Smooth muscle cell (in vitro differentiated cells): ENCODE measurements around the gene G6PC3. TPM values are rescaled to one million over a fixed set of nuclear protein-coding genes. Genes with fewer than 3 reads are reported as not detected.

ENCODE experiments used
- DNase-seq: peaks from one replicate; lab custom pipeline; 2025; ENCODE audit not compliant: unreplicated experiment; lab: John Stamatoyannopoulos, UW
- H2AFZ ChIP-seq: fragments of 200-600 bp; sonication (generic); 2 replicates; pipeline ENCODE4 v1.6.0; 2016; ENCODE audit warnings: antibody characterized with exemption, low read depth, mild to moderate bottlenecking
- H3F3A ChIP-seq: fragments of 200-600 bp; sonication (generic); 2 replicates; pipeline ENCODE4 v1.6.0; 2017; ENCODE audit warnings: antibody characterized with exemption, low read depth
- H3K27ac ChIP-seq: fragments of 200-600 bp; sonication (generic); 2 replicates; pipeline ENCODE4 v1.5.1; 2016; ENCODE audit warnings: low read depth, mild to moderate bottlenecking
- H3K27me3 ChIP-seq: fragments of 200-600 bp; sonication (generic); 2 replicates; pipeline ENCODE4 v1.6.1; 2016; ENCODE audit warnings: low read depth, mild to moderate bottlenecking
- H3K36me3 ChIP-seq: fragments of 200-600 bp; sonication (generic); 2 replicates; pipeline ENCODE4 v1.5.1; 2016; ENCODE audit warnings: low read depth
- H3K4me1 ChIP-seq: fragments of 200-600 bp; sonication (generic); 2 replicates; pipeline ENCODE4 v1.5.1; 2016; ENCODE audit warnings: low read depth
- H3K4me2 ChIP-seq: fragments of 200-600 bp; sonication (generic); 2 replicates; pipeline ENCODE4 v1.6.0; 2016; ENCODE audit warnings: mild to moderate bottlenecking
- H3K4me3 ChIP-seq: fragments of 200-600 bp; sonication (generic); 2 replicates; pipeline ENCODE4 v1.5.1; 2016; ENCODE audit warnings: mild to moderate bottlenecking
- H3K79me2 ChIP-seq: fragments of 200-600 bp; sonication (generic); 2 replicates; pipeline ENCODE4 v1.6.0; 2016; ENCODE audit warnings: low read depth, mild to moderate bottlenecking
- H3K9ac ChIP-seq: fragments of 200-600 bp; sonication (generic); 2 replicates; pipeline ENCODE4 v1.6.0; 2016; ENCODE audit warnings: low read depth
- H3K9me3 ChIP-seq: fragments of 200-600 bp; sonication (generic); replicated peaks from 2 replicates; pipeline ENCODE4 v1.5.1; 2016; ENCODE audit warnings: low read depth
- H4K20me1 ChIP-seq: fragments of 200-600 bp; sonication (generic); 2 replicates; pipeline ENCODE4 v1.6.0; 2016; ENCODE audit warnings: low read depth
- CTCF ChIP-seq: fragments of 200-600 bp; sonication (generic); IDR thresholded peaks from 2 replicates; pipeline ENCODE4 v1.5.1; 2017; ENCODE audit warnings: borderline replicate concordance, mild to moderate bottlenecking, antibody characterized with exemption; ENCODE audit not compliant: insufficient read depth, poor library complexity, severe bottlenecking
- WGBS: methylation state at CpG from one replicate; pipeline ENCODE4 v1.1.7; 2016; ENCODE audit warnings: low lambda C conversion rate; 5-methylcytosine and 5-hydroxymethylcytosine counted together
- polyA plus RNA-seq: library from polyadenylated mRNA; unstranded; fragments of >200 nt; fragmentation: Nextera tagmentation; extraction: Ambion mirVana; gene quantifications from 2 replicates; pipeline ENCODE4 v1.2.1, GENCODE V29; 2016
- total RNA-seq: library from RNA; depleted of rRNA; stranded (reverse); fragments of >200 nt; gene quantifications from 2 replicates; pipeline ENCODE4 v1.2.3, GENCODE V29; 2014

Gene G6PC3
- total and polyA plus RNA-seq, 2 experiments from 2014 or later: 40.2 to 103 TPM

GRCh38 chr17:44065668-44066203, 4.8 kb upstream of the G6PC3 start:
- Histone ChIP-seq H3K4me2 (peak overlapping the region; percentile 87), H3F3A (peaks cover 5% of the 10 kb centered on the region), H3K4me1 (peaks cover 10% of the 10 kb centered on the region), H3K9ac (peak overlapping the region; percentile 98), H4K20me1 (peaks cover 51% of the 10 kb centered on the region), H2AFZ (no peak overlapping the region), H3K9me3 (no peaks in the 10 kb centered on the region), H3K27me3 (no peaks in the 10 kb centered on the region), H3K36me3 (peaks cover 9% of the 10 kb centered on the region), H3K27ac (peak overlapping the region; percentile 95), H3K4me3 (peak overlapping the region; percentile 73), H3K79me2 (peaks cover 62% of the 10 kb centered on the region)
- WGBS: 3% methylated on average over 7 of the region's 9 CpGs
- no peak for DNase-seq
- TF ChIP-seq CTCF: no peak

- H3K4me1 ChIP-seq: peaks cover 13% of the 10 kb centered on the region
- under 1% methylated on average over 63 of the region's 65 CpGs for WGBS
- H3K36me3 ChIP-seq: peaks cover 7% of the 10 kb centered on the region
- DNase-seq: peak; percentile 81
- peak within 1 kb of the TSS; percentile 73 for H3K4me3 ChIP-seq
- no peak within 1 kb of the TSS for H2AFZ ChIP-seq
- TF ChIP-seq CTCF: no peak
- peaks cover 45% of the 10 kb centered on the region for H4K20me1 ChIP-seq
- H3K27me3 ChIP-seq: no peaks in the 10 kb centered on the region
- peak within 1 kb of the TSS; percentile 87 for H3K4me2 ChIP-seq
- peaks cover 8% of the 10 kb centered on the region for H3F3A ChIP-seq
- H3K9ac ChIP-seq: peak within 1 kb of the TSS; percentile 98
- peak within 1 kb of the TSS; percentile 95 for H3K27ac ChIP-seq
- no peaks in the 10 kb centered on the region for H3K9me3 ChIP-seq
- peaks cover 55% of the 10 kb centered on the region for H3K79me2 ChIP-seq
Measured at GRCh38 chr17:44066204-44066930, 4.2 kb upstream of the G6PC3 start, which contains the start of gene LSM12. Gene LSM12 (minus strand): TSS chr17:44066671. CDS start chr17:44066587, 84 bp downstream.

- peaks cover 16% of the 10 kb centered on the region for H3F3A ChIP-seq
- H3K27ac ChIP-seq: peak overlapping the region; percentile 95
- H3K27me3 ChIP-seq: no peaks in the 10 kb centered on the region
- DNase-seq: no peak
- H3K36me3 ChIP-seq: peaks cover 4% of the 10 kb centered on the region
- TF ChIP-seq CTCF: no peak
- no peak overlapping the region for H2AFZ ChIP-seq
- H4K20me1 ChIP-seq: peaks cover 35% of the 10 kb centered on the region
- H3K9me3 ChIP-seq: no peaks in the 10 kb centered on the region
- WGBS: 94% methylated on average over 9 of the region's 9 CpGs
- H3K4me3 ChIP-seq: no peak overlapping the region
- no peak overlapping the region for H3K4me2 ChIP-seq
- peaks cover 18% of the 10 kb centered on the region for H3K4me1 ChIP-seq
- H3K79me2 ChIP-seq: peaks cover 54% of the 10 kb centered on the region
- no peak overlapping the region for H3K9ac ChIP-seq
Measured at GRCh38 chr17:44067545-44067940, 3.0 kb upstream of the G6PC3 start.
